Measurements from ENCODE around the gene ANKS1B.
"Not testable (repeated sequence)": the region's sequence is repeated elsewhere in the genome, so short reads cannot be mapped to it uniquely, and the experiment has no call there.

GRCh38 chr12:99034201-99034600, 950.5 kb downstream of the ANKS1B start:
- not testable (repeated sequence) for TF ChIP-seq CTCF, POLR2A (IDR thresholded peaks at IDR 0.05)
